ENCODE results near the gene CASQ2.

The CASQ2 gene

GRCh38 chr1:115768549-115768948 is at the start of gene CASQ2:
Gene CASQ2 (minus strand): TSS chr1:115768714. CDS start chr1:115768541, 173 bp downstream.
- DNase-seq, result no peak

DNA sequence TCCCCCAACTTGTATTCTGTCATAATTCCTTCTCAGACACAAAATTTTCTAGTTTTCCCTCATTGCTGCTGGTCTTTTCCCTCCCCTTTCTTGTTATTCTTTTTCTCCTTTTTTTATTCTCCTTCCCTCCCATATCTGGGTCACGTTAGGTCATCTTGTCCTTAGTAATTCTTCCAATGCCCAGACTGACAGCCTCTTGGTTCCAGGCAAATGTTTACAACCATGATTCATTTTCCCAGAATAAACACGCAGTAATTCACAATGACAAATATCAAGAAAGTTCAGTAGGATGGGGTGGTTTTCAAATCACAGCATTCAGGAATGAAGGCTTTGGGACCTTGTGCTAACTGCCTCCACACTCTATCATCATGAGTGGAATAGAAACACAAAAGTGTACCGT is 47.2 kb upstream of the CASQ2 start:
- DNase-seq, result no peak

DNA sequence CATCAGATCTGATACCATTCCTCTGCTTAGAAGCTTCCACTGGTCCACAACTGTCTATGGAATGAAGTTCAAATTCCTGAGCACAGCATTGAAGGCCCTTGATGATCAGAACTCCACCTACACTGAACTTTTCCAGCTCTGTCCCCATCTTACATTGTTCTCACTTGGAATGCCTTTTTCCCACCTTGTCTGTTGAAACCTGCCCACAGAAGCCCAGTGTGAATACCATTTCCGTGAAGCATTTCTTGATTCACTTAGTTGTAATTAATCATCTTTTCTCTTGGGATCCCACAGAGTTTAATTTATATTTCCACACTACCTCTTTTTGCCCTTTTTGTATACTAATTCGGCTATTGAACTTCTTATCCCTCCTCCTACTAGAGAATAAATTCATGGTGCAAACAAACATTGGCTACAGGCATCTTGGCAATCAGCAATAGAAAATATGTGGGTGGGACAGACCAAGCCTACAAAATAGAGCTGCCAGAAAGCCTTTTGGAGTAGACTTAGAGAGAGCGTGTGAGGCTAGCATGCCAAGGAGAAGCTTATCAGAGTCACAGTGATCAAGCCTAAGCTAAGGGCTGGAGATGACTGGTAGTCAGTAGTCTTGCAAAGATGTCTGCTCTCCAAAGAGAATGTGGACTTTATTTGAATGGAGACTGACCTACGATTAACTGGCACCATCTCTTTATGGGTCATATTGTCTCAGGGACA is 46.3 kb upstream of the CASQ2 start:
- DNase-seq, result no peak

- no peak for DNase-seq
These were observed 45.2 kb upstream of the CASQ2 start for GRCh38 chr1:115813727-115814126.

GRCh38 chr1:115811140-115811828 is 42.8 kb upstream of the CASQ2 start:
- no peak for DNase-seq

DNA sequence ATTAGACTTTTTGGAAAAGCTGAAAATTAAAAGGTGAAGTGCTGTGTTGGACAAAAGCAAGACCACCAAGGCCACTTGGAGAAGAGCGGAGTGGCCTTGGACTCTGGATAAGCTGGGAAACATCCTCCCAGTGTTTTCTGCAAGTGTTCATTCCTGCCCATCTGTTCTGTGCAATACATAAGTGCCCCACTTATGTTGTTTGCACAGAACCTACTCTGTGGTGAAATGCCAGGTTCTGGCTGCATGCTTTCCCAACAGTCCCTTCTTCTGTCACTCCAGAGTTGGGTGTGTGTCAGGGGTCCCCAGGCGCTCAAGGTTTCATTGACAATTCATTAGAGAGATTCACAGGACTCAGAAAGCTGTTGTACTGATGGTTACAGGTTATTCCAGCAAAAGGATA is 42.1 kb upstream of the CASQ2 start:
- DNase-seq, result no peak

DNA sequence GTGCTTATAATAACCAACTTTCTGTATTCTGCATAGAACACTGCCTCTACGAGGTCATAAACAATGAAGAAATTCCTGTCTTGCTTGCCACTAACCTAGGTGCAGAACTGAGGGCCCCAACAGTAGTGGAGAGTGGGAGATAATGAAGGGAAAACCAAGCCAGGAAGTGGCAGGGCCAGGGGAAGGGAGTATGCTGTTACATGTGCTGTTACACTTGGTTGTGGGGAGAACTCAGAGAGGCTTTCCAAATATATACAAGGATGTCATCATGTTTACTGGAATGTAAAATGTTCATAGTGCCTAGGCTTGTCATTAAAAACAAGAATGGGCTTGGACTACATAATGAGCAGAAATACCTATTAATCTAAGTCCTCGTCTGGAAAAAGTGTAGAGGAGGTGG is 41.3 kb upstream of the CASQ2 start:
- DNase-seq, result no peak

DNA sequence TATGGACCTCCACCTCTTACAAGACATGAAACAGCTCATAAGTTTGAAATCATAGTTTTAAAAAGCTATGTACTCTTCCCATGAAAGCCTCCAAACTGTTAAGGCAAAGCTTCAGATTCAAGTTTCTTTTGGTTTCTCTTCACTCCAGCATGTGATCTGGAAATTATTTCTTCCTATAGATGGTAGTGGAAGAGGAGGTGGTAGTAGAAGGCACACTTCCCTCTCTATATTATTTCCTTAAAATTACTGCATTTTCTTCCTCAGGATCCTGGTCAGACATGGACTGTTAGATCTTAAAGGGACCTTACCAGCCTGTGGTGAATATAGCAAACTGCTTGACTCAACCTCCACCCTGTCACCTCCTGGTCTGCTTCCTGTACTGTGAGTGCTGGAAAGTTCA is 40.6 kb upstream of the CASQ2 start:
- DNase-seq, result no peak

DNA sequence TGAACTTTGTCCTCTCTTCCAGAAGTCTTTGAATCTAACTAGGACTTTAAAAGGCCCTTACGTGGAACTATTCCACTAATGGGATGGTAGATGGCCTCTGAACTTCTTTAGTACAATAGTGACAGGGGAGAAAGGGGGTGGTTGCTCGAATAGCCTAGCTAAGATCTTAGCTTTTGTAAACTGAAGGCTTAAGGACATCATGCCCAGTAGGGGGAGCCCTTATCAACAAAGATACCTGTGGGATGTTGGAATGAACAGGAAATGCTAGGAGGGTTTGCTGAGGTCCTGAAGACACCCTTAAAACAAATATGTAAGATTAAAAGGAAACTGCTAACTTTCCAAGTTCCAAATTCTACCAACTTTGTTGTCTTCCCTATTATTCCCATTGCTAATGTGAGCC is 39.2 kb upstream of the CASQ2 start:
- DNase-seq, result peak in 26 of 56 donors; percentile 1 to 65 (median 22)

- DNase-seq, result no peak
These were observed 37.1 kb upstream of the CASQ2 start for GRCh38 chr1:115805597-115805996.

GRCh38 chr1:115802416-115802815 is 33.9 kb upstream of the CASQ2 start:
- DNase-seq, result no peak

DNA sequence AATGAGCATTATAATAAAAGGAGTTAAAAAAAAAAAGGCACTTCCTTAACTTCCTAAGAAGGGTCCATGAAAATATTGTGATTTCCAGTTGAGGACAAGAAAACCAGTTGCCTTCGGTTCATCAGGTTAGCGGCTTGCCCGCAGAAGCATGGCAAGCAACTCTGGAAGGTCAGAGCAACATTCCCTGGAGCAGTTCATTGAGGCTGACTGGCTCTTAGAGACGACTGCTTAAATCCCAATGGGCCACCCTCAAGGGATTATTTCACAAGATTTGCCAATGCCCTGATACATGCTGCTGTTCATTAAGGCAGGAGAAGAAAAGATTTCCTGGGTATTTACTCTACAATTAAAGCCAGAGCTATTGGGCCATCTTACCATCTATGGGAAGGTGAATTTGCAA is 29.0 kb upstream of the CASQ2 start:
- no peak for DNase-seq

DNA sequence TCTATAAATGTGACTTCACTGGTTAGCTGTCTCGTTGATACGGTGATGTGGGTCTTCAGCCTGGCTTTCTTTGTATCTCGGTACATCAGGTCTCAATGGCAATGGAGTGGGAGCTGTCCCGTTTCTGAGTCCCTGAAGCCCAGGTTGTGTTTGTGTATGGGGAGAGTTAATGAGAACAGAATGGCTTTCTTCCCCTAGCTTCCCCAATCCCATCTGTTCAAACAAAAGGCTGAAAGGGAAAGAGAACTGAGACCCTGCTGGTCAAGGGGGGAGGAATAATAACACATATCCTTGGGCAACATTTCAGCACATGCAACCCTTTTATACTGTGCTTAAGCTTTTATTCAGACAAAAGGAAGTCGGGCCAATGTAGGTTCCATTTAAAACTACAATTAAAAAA is 28.4 kb upstream of the CASQ2 start:
- DNase-seq, result no peak

DNA sequence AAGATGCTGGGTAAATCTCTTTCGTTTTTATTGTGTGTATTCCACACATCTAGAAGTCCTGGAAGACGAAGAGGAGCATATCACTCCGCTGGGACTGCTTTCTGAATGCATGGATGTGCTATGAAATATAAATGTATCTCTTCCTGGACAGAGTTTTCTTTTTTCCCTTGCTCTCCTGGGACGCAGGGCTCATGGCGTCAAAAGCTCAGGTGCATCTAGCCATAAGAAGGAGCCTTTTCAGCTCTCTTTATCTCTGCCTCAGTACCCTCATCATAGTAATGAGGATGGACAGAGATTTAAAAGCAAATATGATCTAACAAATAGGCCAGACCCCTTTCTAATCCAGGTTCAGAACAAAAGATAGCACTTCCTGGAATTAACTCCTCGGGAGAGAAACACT is 27.5 kb upstream of the CASQ2 start:
- DNase-seq, result no peak

DNA sequence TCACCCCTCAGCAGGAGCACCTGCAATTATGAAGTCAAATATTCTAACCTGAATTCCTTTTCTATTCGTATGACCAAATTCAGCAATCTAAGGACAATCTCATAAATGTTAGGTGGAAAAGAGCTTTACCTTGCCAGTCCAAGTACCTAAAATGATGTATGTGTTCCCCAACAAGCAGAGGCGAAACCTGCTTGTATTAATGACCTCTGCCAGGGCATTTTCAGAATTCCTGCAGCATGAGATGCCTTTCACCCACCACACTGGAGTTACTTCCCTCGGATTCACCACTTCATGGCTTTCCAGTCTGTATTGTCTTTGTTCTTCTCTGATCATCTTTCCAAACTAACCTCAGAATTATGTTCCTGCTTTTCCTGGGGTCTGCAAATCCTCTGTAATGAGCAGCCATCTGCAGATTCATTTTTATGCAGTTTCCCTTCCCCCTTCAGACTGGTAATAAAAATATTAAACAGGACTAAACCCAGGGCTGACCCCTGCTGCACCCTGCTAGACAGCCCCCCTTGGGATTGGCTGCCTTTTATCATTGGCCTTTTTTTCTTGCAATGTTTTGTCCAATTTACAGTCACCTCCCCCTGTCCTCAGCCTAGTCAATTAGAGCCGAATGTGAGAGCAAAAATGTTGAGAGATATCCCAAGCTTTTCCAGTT is 26.6 kb upstream of the CASQ2 start:
- no peak for DNase-seq

DNA sequence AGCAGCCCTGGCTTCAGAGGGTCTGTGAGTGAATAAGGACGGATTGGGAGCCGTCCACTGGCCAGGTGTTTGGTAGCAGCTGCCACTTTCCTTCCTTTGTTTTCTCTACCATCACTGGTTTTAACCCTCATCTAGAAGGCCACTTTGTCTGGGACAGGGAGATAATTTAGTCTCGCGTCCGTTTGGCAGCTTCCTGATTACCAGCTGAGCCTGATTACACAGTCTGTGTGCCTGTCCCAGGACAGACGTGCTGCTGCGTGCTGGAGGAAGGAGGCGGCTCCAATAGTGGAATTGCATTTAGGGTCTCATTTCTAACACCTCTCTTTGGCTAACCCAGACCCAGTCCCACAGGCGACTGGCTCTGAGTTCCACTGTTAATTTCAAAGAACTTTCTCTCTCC is 24.6 kb upstream of the CASQ2 start:
- no peak for DNase-seq

DNA sequence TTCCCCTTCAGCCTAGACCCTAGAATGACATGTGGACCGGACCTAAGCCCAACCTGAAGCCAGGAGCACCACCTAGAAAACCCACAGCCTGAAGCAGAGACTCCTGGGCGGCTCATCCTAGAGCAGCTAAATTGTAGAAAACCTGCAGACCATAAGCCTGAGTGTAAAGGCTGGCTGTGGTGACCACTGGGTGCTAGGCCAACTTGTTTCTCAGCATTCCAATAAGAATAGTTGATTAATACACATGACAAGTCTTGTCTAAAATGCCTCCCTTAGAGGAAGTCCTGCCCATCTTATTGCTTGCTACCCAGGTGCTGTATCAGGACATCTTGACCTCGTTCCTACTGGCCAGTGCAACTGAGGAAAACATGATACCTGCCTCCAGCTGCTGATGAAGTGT is 23.3 kb upstream of the CASQ2 start:
- DNase-seq, result no peak

DNA sequence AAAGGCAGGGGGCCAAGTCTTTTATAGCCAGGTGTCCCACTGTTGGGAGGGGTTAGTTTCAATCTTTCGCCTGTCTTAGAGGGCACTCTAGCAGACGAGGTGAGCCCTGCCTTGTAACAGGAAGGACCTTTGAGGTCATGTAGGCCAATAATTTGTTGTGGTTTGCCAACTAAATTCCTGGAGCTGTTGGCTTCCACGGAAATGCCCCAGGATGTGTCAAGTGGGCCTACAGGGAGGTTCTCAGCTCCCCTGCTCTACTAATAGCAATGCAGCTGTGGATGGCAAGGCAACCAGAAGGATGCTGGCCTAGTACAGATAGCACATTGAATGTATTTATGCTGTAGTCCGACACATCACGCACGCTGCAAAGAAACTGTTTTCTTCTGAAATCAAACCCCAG is 22.3 kb upstream of the CASQ2 start:
- DNase-seq, result no peak

GRCh38 chr1:115790356-115790755 is 21.8 kb upstream of the CASQ2 start:
- DNase-seq, result no peak

DNA sequence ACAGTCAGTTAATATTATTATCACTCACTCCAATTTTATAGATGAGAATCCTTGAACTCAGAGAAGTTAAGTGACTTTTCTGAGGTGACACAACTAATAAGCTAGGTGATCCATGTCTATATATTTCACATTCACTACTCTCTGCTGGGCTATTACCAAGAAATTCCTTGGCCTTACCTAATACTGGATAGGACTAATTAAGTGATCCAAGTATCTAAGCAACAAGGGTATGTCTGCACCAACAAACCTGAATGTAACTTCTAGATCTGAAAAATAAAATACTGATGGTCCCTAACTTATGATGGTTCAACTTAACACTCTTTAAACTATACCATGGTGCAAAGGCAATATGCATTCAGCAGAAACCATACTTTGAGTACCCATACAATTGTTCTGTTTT is 14.8 kb upstream of the CASQ2 start:
- DNase-seq, result no peak

GRCh38 chr1:115782571-115783281 is 14.2 kb upstream of the CASQ2 start:
- no peak for DNase-seq

DNA sequence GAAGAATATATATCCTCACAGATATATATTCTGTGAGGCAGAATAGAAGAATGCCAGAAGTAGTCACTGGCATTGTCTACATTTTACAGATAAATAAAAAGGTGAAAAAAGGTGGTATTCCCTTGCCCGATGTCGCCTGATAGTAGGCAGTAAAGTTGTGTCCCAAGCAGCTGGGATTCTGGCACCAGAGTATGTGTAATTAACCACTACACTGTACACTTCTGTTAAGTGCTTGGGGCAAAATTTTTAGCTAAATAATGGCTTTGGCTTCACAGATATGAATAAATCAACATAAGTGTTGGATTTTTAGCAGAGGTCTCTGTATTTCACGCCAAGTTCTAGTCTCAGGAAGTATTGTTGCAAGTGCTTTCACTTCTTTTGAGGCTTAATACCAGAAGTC is 13.3 kb upstream of the CASQ2 start:
- DNase-seq, result no peak

Measured in nucleus accumbens (tissue), 56 donors.